ENCODE results near the gene GPR83. TPM values are rescaled to one million over a fixed set of nuclear protein-coding genes. Genes with fewer than 3 reads are reported as not detected.

The GPR83 gene
- 0.02 TPM in 2 replicates for polyA plus RNA-seq (2012; rRNA removed)
- polyA plus RNA-seq (2012; cell fraction: cytosol; rRNA removed) = 0.01 TPM in 2 replicates
- 0.07 and 0.08 TPM in 2 replicates for polyA plus RNA-seq (2012; cell fraction: nucleus; rRNA removed)

- CTCF ChIA-PET = interaction anchor here (1.7 kb wide), 1 partner anchor 17 kb away, joined by 5 read pairs; no protein-coding TSS in a partner anchor
- Histone ChIP-seq H3K4me1 (ENCODE audit: control insufficient read depth in 1 of 2, insufficient read depth in 2 of 2, low read depth in 1 of 2, low read length in 1 of 2) (peaks cover 0 to 10% of the 10 kb centered on the region in 2 experiments; a peak in 1 of 4 replicates), H3K9me2 (no peaks in the 10 kb centered on the region)
Measured at GRCh38 chr11:94400839-94401772, at the start of gene GPR83. TSS of gene GPR83 (minus strand) at chr11:94401419. CDS start at chr11:94401247, 172 bp downstream.

GRCh38 chr11:94450048-94450447 lies 48.8 kb upstream of the GPR83 start:
- H3K4me3 ChIP-seq (ENCODE audit: low read depth in 2 of 2, low read length in 1 of 2) = no peak overlapping the region
- H3K4me1 ChIP-seq (ENCODE audit: control insufficient read depth in 1 of 2, insufficient read depth in 2 of 2, low read depth in 1 of 2, low read length in 1 of 2) = peaks cover 0 to 6% of the 10 kb centered on the region in 2 experiments; a peak in 1 of 4 replicates
- H4K20me1 ChIP-seq (ENCODE audit: insufficient read depth) = no peaks in the 10 kb centered on the region
- no peak overlapping the region for H3K27ac ChIP-seq (ENCODE audit: low read depth in 2 of 2, low read length in 1 of 2)
- peaks cover 6% of the 10 kb centered on the region for H3F3A ChIP-seq (replicated peaks; ENCODE audit: insufficient read depth)
- no peaks in the 10 kb centered on the region for H3K9me3 ChIP-seq
- H3K36me3 ChIP-seq (replicated peaks in 1 of 2; ENCODE audit: control insufficient read depth in 1 of 2, insufficient read depth in 2 of 2, low read length in 1 of 2) = peaks cover 17 to 38% of the 10 kb centered on the region in 2 experiments
- no peak for DNase-seq
- CTCF ChIA-PET = no interaction called here
- H3K79me2 ChIP-seq (ENCODE audit: insufficient read depth) = no peaks in the 10 kb centered on the region
- H3K9me2 ChIP-seq = no peaks in the 10 kb centered on the region
- WGBS (ENCODE audit: low lambda C conversion rate) = 66% methylated on average over 3 of the region's 3 CpGs
- POLR2A ChIA-PET = no interaction called here
- H3K27me3 ChIP-seq (ENCODE audit: insufficient read depth) = no peaks in the 10 kb centered on the region
- no peak overlapping the region for H2AFZ ChIP-seq (ENCODE audit: low read depth)
- H3K4me2 ChIP-seq = no peak overlapping the region
- no peak overlapping the region for H3K9ac ChIP-seq
- TF ChIP-seq REST (IDR thresholded peaks at IDR 0.05; ENCODE audit: low read depth, low read length) = no peak
- no peak for TF ChIP-seq POLR2AphosphoS5 (IDR thresholded peaks at IDR 0.05; ENCODE audit: low read depth, low read length)
- no peak for TF ChIP-seq YY1 (IDR thresholded peaks at IDR 0.05; ENCODE audit: low read depth)
- no peak for TF ChIP-seq RCOR1 (IDR thresholded peaks at IDR 0.05; ENCODE audit: low read length)
- TF ChIP-seq RFX5 (IDR thresholded peaks at IDR 0.05; ENCODE audit: low read length) = no peak
- TF ChIP-seq IRF3 (IDR thresholded peaks at IDR 0.05; ENCODE audit: low read depth, low read length) = no peak
- TF ChIP-seq FOSL2 (IDR thresholded peaks at IDR 0.05; ENCODE audit: borderline replicate concordance, low read depth) = no peak
- no peak for TF ChIP-seq JUND (IDR thresholded peaks at IDR 0.05)
- TF ChIP-seq CTCF (IDR thresholded peaks at IDR 0.05) = no peak
- TF ChIP-seq MEF2A (IDR thresholded peaks at IDR 0.05; ENCODE audit: borderline replicate concordance, low read depth) = no peak
- TF ChIP-seq GATA2 (CRISPR knock-in tag; IDR thresholded peaks at IDR 0.05) = no peak

More at GRCh38 chr11:94400839-94401772, at the start of gene GPR83:
- 8% methylated on average over 19 of the region's 73 CpGs for WGBS (ENCODE audit: low lambda C conversion rate)
- peaks cover 45% of the 10 kb centered on the region for H3K27me3 ChIP-seq (ENCODE audit: insufficient read depth)
- H3F3A ChIP-seq (replicated peaks; ENCODE audit: insufficient read depth) = no peaks in the 10 kb centered on the region
- H3K36me3 ChIP-seq (replicated peaks in 1 of 2; ENCODE audit: control insufficient read depth in 1 of 2, insufficient read depth in 2 of 2, low read length in 1 of 2) = no peaks in the 10 kb centered on the region
- H3K27ac ChIP-seq (ENCODE audit: low read depth in 2 of 2, low read length in 1 of 2) = no peak within 1 kb of the TSS
- TF ChIP-seq ZBTB33 (IDR thresholded peaks at IDR 0.05; ENCODE audit: borderline replicate concordance, low read depth) (no peak), MAX (IDR thresholded peaks at IDR 0.05; ENCODE audit: low read depth) (0 out of 2 replicates have a peak, but pooled peaks have one; percentile 14)
- POLR2A ChIA-PET = no interaction called here
- no peak within 1 kb of the TSS for H3K9ac ChIP-seq
- no peaks in the 10 kb centered on the region for H3K79me2 ChIP-seq (ENCODE audit: insufficient read depth)
- H3K4me2 ChIP-seq = peak within 1 kb of the TSS; percentile 85
- H3K4me3 ChIP-seq (ENCODE audit: low read depth in 2 of 2, low read length in 1 of 2) = peak within 1 kb of the TSS; percentile 43 to 54; a peak in 3 of 4 replicates
- DNase-seq = peak; percentile 73
- no peaks in the 10 kb centered on the region for H4K20me1 ChIP-seq (ENCODE audit: insufficient read depth)
- H2AFZ ChIP-seq (ENCODE audit: low read depth) = peak within 1 kb of the TSS; percentile 60; the same call in 1 of the 2 replicates
- H3K9me3 ChIP-seq = no peaks in the 10 kb centered on the region

Measured in SK-N-SH (cell line).